Stimulated activated CD4-positive, alpha-beta T cell treated with anti-CD3 and anti-CD28 coated beads, TNF-alpha, amount 100 ng/mL, for 4 hours (primary cell): ENCODE measurements around the gene PCDHA6.
"Not testable (repeated sequence)": the region's sequence is repeated elsewhere in the genome, so short reads cannot be mapped to it uniquely, and the experiment has no call there.

Experiments
- DNase-seq, 3 experiments: peaks; one replicate each; pipeline ENCODE4 v3.0.0-alpha.2; 2020; ENCODE audit warnings: low read depth in 3 of 3

The PCDHA6 gene

GRCh38 chr5:140822281-140822629 is 5.5 kb upstream of the PCDHA6 start:
- no peak for DNase-seq

GRCh38 chr5:140822969-140823368 is 4.8 kb upstream of the PCDHA6 start:
- DNase-seq, result not testable (repeated sequence)

DNA sequence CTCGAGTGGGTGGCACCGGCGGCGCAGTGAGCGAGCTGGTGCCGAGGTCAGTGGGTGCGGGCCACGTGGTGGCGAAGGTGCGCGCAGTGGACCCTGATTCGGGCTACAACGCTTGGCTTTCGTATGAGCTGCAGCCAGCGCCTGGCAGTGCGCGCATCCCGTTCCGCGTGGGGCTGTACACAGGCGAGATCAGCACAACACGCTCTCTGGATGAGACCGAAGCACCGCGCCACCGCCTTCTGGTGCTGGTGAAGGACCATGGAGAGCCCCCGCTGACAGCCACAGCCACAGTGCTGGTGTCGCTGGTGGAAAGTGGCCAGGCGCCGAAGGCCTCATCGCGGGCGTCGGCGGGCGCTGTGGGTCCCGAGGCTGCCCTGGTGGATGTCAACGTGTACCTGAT is 4.3 kb upstream of the PCDHA6 start:
- DNase-seq, result no peak

DNA sequence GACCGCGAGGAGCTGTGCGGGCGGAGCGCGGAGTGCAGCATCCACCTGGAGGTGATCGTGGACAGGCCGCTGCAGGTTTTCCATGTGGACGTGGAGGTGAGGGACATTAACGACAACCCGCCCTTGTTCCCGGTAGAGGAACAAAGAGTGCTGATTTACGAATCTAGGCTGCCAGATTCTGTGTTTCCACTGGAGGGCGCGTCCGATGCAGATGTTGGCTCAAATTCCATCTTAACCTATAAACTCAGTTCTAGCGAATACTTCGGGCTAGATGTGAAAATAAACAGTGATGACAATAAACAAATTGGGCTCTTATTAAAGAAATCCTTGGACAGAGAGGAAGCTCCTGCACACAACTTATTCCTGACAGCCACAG is 590 bp downstream of the PCDHA6 start:
- no peak for DNase-seq

GRCh38 chr5:140829511-140830501 is 2.0 kb downstream of the PCDHA6 start:
- DNase-seq, result not testable (repeated sequence)

GRCh38 chr5:140833993-140834392 is 6.2 kb downstream of the PCDHA6 start, which contains the start of gene PCDHA7:
TSS of gene PCDHA7 (plus strand) at chr5:140834269. CDS start at chr5:140834384, 115 bp downstream.
- no peak for DNase-seq

DNA sequence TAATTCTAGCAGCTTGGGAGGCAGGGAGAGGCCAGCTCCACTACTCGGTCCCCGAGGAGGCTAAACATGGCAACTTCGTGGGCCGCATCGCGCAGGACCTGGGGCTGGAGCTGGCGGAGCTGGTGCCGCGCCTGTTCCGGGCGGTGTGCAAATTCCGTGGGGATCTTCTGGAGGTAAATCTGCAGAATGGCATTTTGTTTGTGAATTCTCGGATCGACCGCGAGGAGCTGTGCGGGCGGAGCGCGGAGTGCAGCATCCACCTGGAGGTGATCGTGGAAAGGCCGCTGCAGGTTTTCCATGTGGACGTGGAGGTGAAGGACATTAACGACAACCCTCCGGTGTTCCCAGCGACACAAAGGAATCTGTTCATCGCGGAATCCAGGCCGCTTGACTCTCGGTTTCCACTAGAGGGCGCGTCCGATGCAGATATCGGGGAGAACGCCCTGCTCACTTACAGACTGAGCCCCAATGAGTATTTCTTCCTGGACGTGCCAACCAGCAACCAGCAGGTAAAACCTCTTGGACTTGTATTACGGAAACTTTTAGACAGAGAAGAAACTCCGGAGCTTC is 6.8 kb downstream of the PCDHA6 start:
- DNase-seq, result not testable (repeated sequence)

DNA sequence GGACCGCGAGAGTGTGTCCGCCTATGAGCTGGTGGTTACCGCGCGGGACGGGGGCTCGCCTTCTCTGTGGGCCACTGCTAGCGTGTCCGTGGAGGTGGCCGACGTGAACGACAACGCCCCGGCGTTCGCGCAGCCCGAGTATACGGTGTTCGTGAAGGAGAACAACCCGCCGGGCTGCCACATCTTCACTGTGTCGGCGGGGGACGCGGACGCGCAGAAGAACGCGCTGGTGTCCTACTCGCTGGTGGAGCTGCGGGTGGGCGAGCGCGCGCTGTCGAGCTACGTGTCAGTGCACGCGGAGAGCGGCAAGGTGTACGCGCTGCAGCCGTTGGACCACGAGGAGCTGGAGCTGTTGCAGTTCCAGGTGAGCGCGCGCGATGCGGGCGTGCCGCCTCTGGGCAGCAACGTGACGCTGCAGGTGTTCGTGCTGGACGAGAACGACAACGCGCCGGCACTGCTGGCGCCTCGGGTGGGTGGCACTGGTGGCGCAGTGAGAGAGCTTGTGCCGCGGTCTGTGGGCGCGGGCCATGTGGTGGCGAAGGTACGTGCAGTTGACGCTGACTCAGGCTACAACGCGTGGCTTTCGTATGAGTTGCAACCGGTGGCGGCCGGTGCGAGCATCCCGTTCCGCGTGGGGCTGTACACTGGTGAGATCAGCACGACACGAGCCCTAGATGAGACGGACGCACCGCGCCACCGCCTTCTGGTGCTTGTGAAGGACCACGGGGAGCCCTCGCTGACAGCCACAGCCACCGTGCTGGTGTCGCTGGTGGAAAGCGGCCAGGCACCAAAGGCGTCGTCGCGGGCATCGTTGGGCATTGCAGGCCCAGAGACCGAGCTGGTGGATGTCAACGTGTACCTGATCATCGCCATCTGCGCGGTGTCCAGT is 8.1 kb downstream of the PCDHA6 start:
- no peak for DNase-seq

- DNase-seq, result no peak
Measured at GRCh38 chr5:140840978-140841962, 13.5 kb downstream of the PCDHA6 start, which contains the start of gene PCDHA8. TSS of gene PCDHA8 (plus strand) at chr5:140841187. CDS start at chr5:140841322, 135 bp downstream.

- DNase-seq, result no peak
Measured at GRCh38 chr5:140842798-140843733, 15.3 kb downstream of the PCDHA6 start.

DNA sequence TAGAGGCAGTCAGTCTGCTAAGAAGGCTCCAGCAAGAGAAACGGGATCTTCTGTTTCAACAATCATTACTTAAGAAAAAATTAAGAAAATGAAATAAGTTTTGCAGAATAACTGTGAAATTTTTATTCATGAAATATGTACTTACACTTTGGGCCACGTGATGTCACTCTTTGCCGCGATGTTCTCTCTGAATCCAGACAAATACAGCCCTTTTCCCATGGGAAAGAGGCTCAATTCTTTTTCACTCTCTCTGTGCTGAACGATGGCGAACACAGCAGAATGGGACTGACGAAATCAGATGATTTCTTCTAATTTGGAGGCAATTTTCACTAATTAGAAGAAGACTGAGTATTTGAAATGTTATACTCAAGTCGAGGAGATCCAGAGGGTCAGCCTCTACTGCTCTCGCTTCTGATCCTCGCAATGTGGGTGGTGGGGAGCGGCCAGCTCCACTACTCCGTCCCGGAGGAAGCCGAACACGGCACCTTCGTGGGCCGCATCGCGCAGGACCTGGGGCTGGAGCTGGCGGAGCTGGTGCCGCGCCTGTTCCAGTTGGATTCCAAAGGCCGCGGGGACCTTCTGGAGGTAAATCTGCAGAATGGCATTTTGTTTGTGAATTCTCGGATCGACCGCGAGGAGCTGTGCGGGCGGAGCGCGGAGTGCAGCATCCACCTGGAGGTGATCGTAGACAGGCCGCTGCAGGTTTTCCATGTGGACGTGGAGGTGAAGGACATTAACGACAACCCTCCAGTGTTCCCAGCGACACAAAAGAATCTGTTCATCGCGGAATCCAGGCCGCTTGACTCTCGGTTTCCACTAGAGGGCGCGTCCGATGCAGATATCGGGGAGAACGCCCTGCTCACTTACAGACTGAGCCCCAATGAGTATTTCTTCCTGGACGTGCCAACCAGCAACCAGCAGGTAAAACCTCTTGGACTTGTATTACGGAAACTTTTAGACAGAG is 20.7 kb downstream of the PCDHA6 start, which contains the start of gene PCDHA9:
Gene PCDHA9, plus strand, starts transcription at position 244 of the 964 bp plus-strand sequence. Its CDS starts 114 bp downstream, at position 358.
- not testable (repeated sequence) for DNase-seq

DNA sequence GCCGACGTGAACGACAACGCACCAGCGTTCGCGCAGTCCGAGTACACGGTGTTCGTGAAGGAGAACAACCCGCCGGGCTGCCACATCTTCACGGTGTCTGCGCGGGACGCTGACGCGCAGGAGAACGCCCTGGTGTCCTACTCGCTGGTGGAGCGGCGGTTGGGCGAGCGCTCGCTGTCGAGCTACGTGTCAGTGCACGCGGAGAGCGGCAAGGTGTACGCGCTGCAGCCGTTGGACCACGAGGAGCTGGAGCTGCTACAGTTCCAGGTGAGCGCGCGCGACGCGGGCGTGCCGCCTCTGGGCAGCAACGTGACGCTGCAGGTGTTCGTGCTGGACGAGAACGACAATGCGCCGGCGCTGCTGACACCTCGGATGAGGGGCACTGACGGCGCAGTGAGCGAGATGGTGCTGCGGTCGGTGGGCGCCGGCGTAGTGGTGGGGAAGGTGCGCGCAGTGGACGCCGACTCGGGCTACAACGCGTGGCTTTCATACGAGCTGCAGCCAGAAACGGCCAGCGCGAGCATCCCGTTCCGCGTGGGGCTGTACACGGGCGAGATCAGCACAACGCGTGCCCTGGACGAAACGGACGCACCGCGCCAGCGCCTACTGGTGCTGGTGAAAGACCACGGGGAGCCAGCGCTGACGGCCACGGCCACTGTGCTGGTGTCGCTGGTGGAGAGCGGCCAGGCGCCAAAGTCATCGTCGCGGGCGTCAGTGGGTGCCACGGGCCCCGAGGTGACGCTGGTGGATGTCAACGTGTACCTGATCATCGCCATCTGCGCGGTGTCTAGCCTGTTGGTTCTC is 22.3 kb downstream of the PCDHA6 start:
- DNase-seq, result not testable (repeated sequence)

GRCh38 chr5:140855772-140856674 is 28.3 kb downstream of the PCDHA6 start, which contains the start of gene PCDHA10:
TSS of gene PCDHA10 (plus strand) at chr5:140855897. CDS start at chr5:140856049, 152 bp downstream.
- no peak for DNase-seq

DNA sequence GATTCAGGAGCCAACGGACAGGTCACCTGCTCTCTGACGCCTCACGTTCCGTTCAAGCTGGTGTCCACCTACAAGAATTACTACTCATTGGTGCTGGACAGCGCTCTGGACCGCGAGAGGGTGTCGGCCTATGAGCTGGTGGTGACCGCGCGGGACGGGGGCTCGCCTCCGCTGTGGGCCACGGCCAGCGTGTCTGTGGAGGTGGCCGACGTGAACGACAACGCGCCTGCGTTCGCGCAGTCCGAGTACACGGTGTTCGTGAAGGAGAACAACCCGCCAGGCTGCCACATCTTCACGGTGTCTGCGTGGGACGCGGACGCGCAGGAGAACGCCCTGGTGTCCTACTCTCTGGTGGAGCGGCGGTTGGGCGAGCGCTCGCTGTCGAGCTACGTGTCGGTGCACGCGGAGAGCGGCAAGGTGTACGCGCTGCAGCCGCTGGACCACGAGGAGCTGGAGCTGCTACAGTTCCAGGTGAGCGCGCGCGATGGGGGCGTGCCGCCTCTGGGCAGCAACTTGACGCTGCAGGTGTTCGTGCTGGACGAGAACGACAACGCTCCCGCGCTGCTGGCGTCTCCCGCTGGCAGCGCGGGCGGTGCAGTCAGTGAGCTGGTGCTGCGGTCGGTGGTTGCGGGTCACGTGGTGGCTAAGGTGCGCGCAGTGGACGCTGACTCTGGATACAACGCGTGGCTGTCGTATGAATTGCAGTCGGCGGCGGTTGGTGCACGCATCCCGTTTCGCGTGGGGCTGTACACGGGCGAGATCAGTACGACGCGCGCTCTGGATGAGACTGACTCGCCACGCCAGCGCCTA is 29.6 kb downstream of the PCDHA6 start:
- DNase-seq, result no peak

- DNase-seq, result no peak
Measured at GRCh38 chr5:140857987-140858240, 30.2 kb downstream of the PCDHA6 start.
